Subcutaneous adipose tissue (tissue), 4 donors: Measurements from ENCODE around the gene SRRM2. TPM values are rescaled to one million over a fixed set of nuclear protein-coding genes. Genes with fewer than 3 reads are reported as not detected.

Experiments
- CTCF ChIP-seq: fragments of 450-650 bp; IDR thresholded peaks from one replicate; pipeline ENCODE4 v1.5.1; 2016; ENCODE audit warnings: low read depth, mild to moderate bottlenecking, control low read depth, antibody characterized with exemption, moderate library complexity
- total RNA-seq, 4 donors: library from RNA; depleted of rRNA; stranded (reverse); fragments of >200 nt; gene quantifications; one replicate each; pipeline ENCODE4 v1.1.0, GENCODE V29; 2016

The SRRM2 gene
- total RNA-seq, 4 donors from 2014 or later, result 245 to 552 (median 404) TPM

GRCh38 chr16:2799205-2799858 is 46.9 kb downstream of the SRRM2 start:
- no peak for TF ChIP-seq CTCF

GRCh38 chr16:2799859-2800226 is 47.4 kb downstream of the SRRM2 start:
- no peak for TF ChIP-seq CTCF

- no peak for TF ChIP-seq CTCF
Observed at GRCh38 chr16:2803545-2804195, 51.2 kb downstream of the SRRM2 start.

- TF ChIP-seq CTCF, result no peak
Observed at GRCh38 chr16:2804728-2805127, 52.3 kb downstream of the SRRM2 start.

- TF ChIP-seq CTCF, result no peak
Observed at GRCh38 chr16:2806286-2806685, 53.8 kb downstream of the SRRM2 start.

GRCh38 chr16:2808181-2808580 is 55.7 kb downstream of the SRRM2 start:
- TF ChIP-seq CTCF, result no peak

GRCh38 chr16:2809149-2809760 is 56.8 kb downstream of the SRRM2 start:
- TF ChIP-seq CTCF, result no peak
